GM18951 (cell line): Measurements from ENCODE around the gene MYL4.
"Not testable (repeated sequence)": the region's sequence is repeated elsewhere in the genome, so short reads cannot be mapped to it uniquely, and the experiment has no call there.

Experiments used
- POLR2A ChIP-seq: IDR thresholded peaks from 4 replicates; pipeline ENCODE4 v1.6.1; 2011; ENCODE audit warnings: mild to moderate bottlenecking; ENCODE audit not compliant: insufficient read length, insufficient read depth; ENCODE audit errors: extremely low read depth
- in situ Hi-C: fragments of 300-500 bp; cut with MboI; formaldehyde crosslinking; loops from one replicate; pipeline ENCODE4 v1.12.0; 2022; ENCODE audit warnings: low sequenced_read_pairs, mixed read lengths, inconsistent platforms; ENCODE audit not compliant: unreplicated experiment

Gene MYL4

GRCh38 chr17:47208744-47209488 lies at the start of gene MYL4:
Gene MYL4, plus strand, starts transcription at chr17:47209348. Its CDS starts 75 bp downstream, at chr17:47209423.
- no peak for TF ChIP-seq POLR2A
- in situ Hi-C loops = no loop called here

GRCh38 chr17:47162013-47162622 lies 47.0 kb upstream of the MYL4 start:
- in situ Hi-C loops = no loop called here
- TF ChIP-seq POLR2A = no peak

GRCh38 chr17:47164263-47164662 lies 44.9 kb upstream of the MYL4 start:
- TF ChIP-seq POLR2A = no peak
- in situ Hi-C loops = no loop called here

DNA sequence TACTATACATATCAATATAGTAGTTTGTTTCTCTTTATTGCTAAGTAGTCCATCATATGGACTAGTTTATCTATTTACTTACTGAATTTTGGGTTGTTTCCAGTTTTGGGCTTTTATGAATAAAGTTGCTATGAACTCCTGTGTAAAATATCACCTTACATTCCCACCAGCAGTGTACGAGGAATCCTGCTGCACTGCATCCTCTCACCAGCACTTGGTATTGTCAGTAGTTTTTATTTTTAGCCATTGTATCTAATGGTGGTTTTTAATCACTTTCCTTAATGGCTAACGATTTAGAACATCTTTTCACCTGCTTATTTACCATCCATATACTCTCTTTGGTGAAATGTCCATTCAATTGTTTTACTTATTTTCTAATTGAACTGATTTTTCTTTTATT lies 44.0 kb upstream of the MYL4 start:
- in situ Hi-C loops = no loop called here
- no peak for TF ChIP-seq POLR2A

- in situ Hi-C loops = not testable (repeated sequence)
Measured at GRCh38 chr17:47166854-47167253, 42.3 kb upstream of the MYL4 start.

- in situ Hi-C loops = not testable (repeated sequence)
Measured at GRCh38 chr17:47168896-47169295, 40.3 kb upstream of the MYL4 start.

DNA sequence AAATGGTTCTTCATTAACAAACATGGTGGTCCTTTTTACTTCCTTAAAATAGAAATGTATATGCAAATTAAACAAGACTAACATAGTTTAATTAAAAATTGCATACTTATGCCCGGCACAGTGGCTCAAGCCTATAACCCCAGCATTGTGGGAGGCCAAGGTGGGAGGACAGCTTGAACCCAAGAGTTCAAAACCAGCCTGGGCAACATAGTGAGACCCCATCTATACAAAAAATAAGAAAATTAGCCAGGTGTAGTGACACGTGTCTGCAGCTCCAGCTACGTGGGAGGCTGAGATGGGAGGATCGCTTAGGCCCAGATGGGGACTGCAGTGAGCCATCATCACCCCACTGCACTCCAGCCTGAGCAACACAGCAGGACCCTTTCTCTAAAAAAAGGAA lies 38.4 kb upstream of the MYL4 start:
- in situ Hi-C loops = no loop called here
- no peak for TF ChIP-seq POLR2A

DNA sequence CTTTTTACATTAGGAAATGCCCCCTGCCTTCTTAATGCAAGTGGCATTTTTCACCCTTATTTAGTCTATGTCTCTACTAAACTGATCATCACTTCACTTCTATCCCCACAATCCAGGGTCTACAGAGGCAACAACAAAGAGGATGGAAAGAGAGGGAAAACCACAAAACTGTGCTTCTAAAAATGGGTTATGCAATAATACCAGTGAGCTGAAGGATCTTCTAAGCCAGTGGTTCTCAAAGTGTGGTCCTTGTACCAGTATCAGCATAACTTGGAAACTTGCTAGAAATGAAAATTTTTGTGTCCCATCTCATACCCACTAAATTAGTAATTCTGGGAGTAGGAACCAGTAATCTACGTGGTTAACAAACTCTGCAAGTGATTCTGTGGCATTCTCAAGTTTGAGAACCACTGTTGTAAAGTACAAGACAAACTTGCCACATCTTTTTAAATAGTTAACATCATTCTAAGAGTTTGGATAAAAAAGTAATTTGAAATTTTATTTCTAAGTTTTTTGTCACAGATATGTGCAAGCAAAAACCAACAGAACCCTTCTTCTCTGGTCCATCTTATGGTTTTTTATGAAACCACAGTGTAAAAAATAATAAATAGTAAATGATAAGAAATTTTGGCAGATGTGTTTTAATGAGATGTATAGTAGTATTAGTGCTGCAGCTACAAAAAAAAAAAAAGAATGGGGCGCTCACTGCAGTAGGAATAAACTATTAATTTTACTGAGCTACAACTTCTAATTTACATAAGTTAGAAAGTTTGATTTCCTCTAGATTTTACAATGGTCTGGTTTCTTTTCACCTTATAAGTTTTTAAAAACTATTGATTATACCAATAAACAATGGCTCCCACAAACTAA lies 36.2 kb upstream of the MYL4 start:
- in situ Hi-C loops = no loop called here
- TF ChIP-seq POLR2A = no peak

GRCh38 chr17:47174823-47175222 lies 34.3 kb upstream of the MYL4 start:
- in situ Hi-C loops = not testable (repeated sequence)

- no peak for TF ChIP-seq POLR2A
- in situ Hi-C loops = no loop called here
Measured at GRCh38 chr17:47176389-47176826, 32.7 kb upstream of the MYL4 start.

DNA sequence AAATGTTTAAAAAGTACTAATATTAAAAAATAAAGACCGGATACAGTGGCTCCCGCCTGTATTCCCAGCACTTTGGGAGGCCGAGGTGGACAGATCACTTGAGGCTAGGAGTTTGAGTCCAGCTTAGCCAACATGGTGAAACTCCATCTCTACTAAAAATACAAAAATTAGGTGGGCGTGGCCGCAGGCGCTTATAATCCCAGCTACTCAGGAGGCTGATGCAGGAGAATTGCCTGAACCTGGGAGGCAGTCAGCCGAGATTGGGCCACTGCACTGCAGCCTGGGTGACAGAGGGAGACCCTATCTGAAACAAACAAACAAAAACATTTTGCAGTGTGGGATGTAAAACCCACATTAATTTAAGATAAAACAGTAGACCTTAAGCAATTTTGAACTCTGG lies 31.9 kb upstream of the MYL4 start:
- no peak for TF ChIP-seq POLR2A
- in situ Hi-C loops = no loop called here

DNA sequence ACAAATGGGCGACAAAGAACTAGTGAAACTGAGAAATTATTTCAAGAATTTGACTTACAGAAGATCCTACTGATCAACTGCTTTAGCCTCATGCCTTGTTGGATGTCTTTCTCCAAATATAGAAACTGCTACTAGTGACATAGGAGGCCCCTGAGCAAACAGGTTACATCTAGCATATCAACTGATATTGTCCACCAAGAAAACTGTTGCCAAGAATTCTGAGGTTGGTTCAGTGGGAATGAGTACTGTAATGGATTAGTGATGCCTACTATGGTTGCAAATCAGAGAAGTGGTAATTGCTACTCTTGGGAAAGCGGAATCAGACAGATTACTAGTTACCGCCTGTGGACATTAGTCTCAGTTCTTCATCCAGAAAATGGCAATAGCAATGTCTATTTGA lies 30.0 kb upstream of the MYL4 start:
- in situ Hi-C loops = no loop called here

GRCh38 chr17:47180337-47180736 lies 28.8 kb upstream of the MYL4 start:
- in situ Hi-C loops = no loop called here
- TF ChIP-seq POLR2A = no peak

More for the DNA sequence above, 30.0 kb upstream of the MYL4 start:
- no peak for TF ChIP-seq POLR2A

GRCh38 chr17:47180988-47181387 lies 28.2 kb upstream of the MYL4 start:
- in situ Hi-C loops = not testable (repeated sequence)
